Fibroblast of the conjunctiva (primary cell): Measurements from ENCODE around the gene ZNF264.
"Not testable (repeated sequence)": the region's sequence is repeated elsewhere in the genome, so short reads cannot be mapped to it uniquely, and the experiment has no call there.

Source experiments
- DNase-seq: peaks from one replicate; pipeline ENCODE4 v3.0.0-alpha.2; 2010; ENCODE audit warnings: low read depth

ZNF264 gene

DNA sequence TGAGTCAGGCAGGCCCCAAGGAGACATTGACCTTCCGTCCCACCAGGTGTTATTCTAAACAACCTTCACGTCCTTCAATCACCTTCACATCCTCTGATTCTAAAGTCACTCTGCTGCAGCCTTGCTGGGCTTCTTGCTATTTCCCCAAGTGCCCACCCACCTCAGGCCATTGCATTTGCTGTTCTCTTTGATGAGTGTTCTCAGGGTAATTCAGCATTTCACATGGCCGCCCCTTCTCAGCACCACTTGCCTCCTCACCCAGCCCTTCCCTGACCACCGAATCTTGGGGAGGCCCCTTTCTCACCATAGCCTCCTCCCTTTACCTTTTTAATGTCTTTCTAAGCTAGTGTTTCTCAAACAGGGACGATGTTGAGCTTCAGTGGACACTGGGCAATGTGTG is 53.8 kb downstream of the ZNF264 start:
- no peak for DNase-seq

DNA sequence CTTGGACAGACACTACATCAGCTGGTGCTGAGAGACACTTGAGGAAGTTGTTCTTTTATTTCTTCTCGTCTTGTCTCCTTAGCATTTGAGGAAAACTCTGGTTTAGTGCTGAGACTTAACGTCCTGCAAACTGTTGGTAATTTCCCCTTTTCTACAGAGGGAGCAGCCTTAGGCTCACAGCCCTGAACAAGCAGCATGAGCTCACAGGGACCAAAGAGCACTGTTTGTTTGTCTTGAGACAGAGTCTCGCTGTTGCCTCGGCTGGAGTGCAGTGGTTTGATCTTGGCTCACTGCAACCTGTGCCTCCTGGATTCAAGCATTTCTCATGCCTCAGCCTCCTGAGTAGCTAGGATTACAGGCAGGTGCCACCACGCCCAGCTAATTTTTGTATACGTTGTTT is 54.7 kb downstream of the ZNF264 start:
- DNase-seq, result no peak

DNA sequence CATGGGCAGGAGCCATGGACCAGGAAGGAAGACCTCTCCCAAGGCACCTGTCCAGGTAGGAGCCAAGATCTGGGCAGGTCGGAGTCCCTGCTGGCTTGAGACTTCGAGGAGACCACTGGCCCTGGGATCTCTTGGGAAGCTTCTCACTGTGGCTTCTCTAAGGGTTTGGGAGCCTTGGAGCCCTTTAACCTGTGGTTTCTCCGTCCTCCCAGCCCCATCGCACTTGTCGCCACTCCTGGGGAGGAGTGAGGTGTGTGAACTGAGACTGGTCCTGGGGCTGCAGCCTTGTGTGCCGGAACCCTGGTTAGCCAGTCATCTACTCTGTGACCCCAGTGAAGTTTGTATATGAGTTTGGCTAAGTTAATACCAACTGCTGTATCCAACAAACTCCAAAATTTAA is 57.3 kb downstream of the ZNF264 start:
- DNase-seq, result no peak

DNA sequence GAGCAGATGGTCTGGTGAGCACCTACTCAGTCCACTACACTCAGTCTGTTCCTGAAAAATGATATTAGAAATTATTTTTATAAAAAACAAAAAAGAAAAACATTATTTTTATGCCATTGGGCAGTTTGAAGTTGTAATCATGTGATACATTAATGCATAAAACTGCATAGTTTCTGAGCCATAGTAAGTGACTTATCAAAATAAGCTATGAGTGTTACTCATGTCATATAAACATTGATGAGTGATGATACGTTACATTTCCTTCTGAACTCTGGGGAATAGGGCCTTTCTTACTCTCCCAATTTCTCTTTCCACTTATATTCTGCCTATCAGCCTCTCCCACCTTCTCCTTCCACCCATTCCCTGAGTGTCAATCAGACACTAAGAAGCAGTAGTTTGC is 58.0 kb downstream of the ZNF264 start:
- no peak for DNase-seq

GRCh38 chr19:57253767-57254166 is 62.5 kb downstream of the ZNF264 start:
- not testable (repeated sequence) for DNase-seq

GRCh38 chr19:57262044-57262443 is 70.7 kb downstream of the ZNF264 start:
- no peak for DNase-seq

GRCh38 chr19:57263244-57263741 is 72.0 kb downstream of the ZNF264 start:
- DNase-seq, result no peak

DNA sequence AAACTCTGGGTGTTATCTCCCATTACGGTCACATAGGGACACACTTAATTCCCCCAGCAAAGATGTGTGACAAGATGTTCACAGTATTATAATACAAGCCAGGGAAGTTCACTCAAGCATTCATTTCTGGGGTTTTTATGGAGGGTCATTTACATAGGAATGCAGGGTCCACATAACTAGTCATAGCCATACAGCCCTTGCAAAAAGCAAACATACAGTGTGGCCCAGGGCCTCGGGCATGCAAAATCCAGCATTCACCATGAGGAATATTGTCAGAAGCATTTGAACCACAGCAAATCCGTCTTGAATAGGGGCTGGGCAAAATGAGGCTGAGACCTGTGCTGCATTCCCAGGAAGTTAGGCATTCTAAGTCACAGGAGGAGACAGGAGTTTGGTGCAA is 76.0 kb downstream of the ZNF264 start:
- no peak for DNase-seq

DNA sequence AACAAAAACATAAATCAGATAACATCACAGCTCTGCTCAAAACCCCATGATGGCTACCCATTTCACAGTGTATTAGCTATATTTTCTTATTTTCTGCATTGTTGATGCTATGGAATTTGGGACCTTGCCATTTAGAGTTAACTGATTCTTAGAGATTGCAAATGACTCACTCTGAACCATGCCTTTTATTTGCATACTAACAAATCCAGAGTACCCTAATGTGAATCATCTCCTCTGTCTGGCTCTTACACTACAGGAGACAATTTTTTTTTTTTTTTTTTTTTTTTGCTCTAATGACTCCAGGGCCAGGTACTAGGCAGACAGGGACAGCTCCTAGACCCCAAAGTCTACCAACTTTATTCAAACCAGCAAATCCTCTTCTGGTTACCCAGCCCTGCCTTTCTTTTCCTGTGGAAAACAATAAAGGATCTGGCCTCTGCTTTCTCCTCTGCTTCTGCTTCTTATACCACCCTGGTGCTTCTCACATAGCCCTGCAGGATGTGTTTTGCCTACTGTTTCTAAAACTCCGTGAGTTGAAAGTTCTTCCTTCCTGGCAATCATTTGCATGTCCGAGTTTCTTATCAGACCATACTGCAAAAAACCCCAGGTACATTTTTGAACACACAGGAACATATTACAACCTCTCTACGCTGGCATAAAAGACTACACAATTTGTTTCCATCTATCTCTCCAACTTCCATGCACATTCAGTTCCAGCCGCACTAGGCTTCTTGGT is 78.4 kb downstream of the ZNF264 start:
- peak; percentile 47 for DNase-seq

DNA sequence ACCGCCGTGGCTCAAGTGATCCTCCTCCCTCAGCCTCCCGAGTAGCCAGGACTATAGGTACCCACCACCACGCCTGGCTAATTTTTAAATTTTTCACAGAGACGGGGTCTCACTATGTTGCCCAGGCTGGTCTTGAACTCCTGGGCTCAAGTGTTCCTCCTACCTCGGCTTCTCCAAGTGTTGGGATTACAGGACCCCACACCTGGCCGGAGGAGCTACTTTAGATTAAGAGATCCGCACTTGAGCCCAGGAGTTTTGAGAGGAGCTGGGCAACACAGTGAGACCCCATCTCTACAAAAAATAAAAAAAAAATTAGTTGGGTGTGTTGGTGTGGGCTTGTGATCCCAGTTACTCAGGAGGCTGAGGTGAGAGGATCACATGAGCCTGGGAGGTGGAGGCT is 80.0 kb downstream of the ZNF264 start:
- no peak for DNase-seq
